ENCODE measurements around the gene RHOBTB1. TPM values are rescaled to one million over a fixed set of nuclear protein-coding genes. Genes with fewer than 3 reads are reported as not detected.

The RHOBTB1 gene
- total RNA-seq, 1 donor from 2014 or later = 23.2 TPM

DNA sequence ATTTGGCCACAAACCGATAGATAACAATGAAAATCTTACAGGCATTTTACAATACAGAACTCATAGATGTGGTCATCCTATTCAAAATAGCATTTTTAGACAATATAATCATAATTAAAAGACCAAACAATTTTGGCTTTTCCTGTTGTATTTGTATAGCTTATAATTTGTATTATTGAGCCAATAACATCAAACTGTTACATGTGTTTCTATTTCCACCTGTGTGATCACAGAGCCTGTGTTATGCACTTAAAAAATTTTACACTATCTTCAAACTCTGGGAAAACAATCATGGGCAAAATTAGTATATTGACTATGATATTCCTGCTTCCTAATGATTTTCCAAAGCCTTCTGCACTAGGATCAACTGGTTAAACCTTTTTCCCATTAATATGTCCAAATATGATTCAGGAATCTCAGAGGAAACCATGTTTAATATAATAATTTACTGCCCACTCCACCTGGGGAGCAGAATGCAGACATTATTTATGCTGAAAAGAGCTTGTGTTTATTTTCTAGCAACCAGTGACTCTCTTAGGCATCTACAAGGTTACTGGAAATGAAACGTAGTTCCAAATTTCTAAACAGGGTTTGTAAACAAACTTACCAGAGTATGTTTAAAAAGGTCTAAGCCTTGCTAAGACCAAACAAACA lies 1.7 kb downstream of the RHOBTB1 start:
- peak; percentile 25 for DNase-seq (ENCODE audit: low read depth)

DNA sequence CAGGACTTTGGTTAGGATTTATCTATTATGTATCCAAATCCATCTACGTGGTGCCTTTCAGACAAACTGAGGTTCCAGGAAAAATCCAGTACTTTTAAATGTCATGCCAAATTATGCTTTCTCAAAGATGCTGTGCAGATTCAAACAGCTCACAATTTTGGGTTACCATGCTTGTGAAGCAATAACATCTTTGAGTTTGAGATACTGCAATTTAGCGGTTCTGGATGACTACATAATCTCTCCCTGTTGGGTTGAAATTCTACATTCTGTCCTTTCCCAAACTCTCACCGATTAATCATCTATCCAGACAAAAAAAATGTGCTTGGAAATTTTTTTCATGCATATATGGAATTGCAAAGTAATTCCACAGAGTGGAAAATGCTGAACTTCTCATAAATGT lies 3.5 kb downstream of the RHOBTB1 start:
- DNase-seq (ENCODE audit: low read depth) = no peak

DNA sequence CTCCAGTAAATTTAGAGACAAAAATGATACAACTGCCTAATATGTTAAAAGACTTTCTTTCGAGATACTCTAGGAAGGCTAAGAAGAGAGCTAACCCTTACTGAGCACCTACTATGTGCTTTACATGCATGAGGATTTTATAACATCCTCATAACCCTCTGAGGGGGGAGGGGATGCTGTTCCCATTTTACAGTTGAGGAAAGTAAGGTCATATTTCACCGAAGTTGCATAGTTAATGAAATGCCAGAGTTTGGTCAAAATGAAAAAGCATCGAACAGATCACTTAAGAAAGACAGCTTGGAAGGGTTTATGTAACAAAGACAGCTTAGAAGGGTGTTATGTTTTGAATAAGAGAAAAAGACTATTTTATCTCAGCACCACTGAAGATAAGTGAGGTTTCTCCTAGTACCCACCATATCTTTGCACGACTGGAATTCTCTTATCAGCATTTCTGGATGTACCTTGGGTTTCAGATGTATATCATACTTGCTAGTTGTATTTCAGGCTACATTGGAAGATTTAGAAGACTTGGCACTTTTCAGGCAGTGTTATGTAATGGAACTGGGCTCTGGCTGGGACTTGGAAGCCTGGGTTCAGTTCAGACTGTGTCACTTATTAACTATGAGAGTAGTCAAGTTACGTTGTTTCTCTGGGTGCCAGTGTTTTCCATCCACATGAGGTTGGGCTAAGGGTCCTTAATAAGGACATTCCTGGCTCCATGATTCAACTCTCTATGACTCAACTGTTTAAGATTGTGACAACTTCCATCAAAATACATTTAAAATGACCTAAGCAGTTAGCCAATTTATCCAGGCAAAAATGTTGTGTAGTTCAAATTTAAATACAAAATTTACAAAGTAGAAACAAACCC lies 6.0 kb downstream of the RHOBTB1 start:
- DNase-seq (ENCODE audit: low read depth) = peak; percentile 96

DNA sequence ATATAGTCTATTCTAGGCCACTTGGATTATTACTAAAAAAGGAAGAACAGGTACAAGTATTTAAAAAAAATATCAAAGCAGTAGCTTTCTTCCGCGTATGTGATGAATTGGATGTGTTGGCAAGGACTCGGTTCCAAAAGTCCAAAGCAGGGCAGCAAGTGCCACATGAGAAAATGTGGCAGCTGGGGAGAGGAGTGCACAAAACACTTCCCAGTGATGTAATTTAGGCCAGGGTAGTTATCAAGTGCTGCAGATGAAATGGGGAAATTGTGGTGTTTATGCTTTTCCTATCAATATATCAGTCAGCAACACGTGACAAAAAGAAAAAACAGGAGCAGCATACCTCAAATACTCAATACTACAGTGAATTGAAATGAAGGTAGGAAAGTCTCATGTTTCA lies 7.0 kb downstream of the RHOBTB1 start:
- no peak for DNase-seq (ENCODE audit: low read depth)

DNA sequence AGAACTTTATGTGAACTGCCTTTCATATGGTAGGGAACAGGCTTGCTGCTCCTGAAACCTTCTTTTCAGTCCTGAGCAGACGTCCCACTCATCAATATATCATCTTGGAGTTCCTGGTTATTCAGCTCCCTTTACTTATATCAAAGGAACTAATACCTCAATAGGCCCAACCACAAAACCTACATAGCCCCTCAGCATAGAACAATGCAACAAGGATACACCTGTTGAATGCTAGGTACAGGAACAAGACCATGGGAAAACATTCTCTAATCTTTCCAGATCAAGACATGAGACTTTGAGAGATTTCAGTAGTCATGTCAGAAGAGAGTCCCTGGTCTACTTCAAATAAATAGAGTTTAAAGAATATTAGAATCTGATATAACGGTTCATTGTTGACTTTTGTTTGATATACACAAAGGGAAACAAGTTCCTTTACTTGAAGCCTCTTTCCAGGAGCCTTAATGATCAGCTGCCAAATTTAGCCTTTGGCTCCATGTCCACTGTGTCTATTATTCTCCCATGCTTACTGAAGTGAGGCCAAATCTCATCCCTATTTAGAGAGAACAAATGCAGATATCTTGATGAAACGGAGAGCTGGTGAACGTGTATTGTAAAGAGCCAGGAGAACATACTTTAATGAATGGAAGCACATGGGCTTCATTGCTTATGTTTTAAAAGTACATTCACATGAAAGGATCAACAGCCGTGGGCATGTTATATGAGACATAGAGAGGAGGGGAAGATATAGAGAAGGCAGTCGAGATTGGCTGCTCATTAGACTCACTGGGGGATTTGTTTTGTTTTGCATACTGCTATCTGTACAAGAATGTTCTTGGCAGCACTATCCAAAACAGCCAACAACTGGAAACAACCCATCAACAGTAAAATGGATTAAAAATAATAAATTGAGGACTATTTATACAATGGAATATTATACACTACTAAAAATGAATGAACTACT lies 9.5 kb downstream of the RHOBTB1 start:
- no peak for DNase-seq (ENCODE audit: low read depth)

DNA sequence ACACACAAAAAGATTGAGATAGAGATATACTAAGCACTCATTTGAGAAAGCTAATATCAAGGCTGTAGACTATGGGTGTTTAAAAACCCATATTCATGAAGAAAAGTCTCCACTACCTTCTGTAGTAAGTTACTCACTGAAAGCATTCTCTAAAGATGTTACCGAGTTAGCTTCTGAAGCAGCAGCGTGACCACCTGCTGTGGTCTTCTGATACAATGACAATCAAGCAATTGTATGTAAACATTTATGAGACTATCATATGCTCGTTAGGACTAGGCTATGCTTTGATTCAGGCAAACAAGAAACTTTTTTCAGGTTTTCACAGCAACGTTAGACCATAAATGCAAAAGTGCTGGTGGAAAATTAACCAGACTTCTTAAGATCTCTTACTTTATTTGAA lies 11.2 kb downstream of the RHOBTB1 start:
- no peak for DNase-seq (ENCODE audit: low read depth)

DNA sequence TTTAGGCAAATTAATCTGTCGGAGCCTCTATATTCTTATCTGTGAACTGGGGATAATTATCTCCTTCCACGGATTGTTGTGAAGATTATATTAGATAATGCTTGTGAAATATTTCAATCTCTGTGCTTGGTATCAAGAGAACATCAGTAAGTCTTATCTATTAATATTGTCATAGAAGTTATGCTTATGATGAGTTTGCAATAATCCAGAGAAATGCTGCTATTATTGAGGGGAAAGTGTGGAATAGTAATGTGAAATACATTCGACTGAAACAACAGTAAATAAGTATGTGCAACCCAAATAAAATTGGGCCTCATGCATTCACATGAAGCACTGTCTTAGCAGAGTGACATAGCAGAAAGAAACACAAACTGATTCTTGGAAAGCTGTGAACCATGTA lies 13.7 kb downstream of the RHOBTB1 start:
- DNase-seq (ENCODE audit: low read depth) = no peak

DNA sequence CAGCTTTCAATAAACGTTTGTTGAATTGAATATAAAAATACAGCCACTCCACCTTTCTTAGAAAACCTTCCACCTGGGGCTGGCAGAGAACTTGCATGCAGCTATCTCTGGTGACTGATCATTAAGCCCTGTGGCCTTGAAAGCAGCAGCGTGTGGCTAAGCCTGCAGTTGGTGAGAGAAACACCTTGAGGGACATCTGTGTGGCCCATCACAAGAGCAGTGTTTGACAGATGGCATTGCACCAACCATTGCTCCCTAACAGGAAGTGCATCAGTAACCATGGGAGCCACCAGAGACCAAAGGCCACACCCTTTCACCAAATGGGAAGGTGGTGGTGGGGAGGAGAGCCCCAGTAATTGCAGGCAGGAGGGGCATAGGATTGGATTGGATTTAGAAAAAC lies 22.4 kb downstream of the RHOBTB1 start:
- DNase-seq (ENCODE audit: low read depth) = no peak

DNA sequence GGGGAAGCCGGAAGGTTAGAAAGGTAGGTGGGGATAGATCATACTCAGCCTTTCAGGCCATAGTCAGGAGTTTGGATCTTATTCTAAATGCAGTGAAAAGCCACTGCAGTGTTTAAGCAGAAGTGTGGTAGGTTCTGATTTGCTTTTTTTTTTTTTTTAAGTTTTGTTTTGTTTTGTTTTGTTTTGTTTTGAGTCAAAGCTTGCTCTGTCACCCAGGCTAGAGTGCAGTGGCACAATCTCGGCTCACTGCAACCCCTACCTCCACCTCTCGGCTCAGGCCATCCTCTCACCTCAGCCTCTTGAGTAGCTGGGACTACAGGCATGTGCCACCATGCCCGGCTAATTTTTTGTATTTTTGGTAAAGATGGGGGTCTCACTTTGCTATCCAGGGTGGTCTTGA lies 23.5 kb downstream of the RHOBTB1 start:
- DNase-seq (ENCODE audit: low read depth) = no peak

DNA sequence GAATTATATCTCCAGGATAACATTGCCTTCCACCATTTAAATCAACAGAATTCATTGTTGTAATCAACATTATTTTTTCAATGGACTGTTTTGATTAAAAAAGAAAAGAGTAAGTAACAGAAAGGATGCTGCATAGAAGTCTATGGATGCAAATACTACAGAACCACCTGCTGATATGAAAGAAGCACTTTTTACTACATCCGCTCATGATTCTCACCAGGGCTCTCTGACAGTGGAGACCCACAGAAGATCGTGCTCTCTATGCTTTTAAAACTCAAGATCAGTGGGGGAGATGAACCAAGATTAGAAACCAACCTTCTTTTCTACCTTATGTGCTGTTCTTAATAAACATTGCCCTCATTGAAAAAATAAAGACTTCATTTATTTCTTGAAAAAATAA lies 24.4 kb downstream of the RHOBTB1 start:
- DNase-seq (ENCODE audit: low read depth) = no peak

DNA sequence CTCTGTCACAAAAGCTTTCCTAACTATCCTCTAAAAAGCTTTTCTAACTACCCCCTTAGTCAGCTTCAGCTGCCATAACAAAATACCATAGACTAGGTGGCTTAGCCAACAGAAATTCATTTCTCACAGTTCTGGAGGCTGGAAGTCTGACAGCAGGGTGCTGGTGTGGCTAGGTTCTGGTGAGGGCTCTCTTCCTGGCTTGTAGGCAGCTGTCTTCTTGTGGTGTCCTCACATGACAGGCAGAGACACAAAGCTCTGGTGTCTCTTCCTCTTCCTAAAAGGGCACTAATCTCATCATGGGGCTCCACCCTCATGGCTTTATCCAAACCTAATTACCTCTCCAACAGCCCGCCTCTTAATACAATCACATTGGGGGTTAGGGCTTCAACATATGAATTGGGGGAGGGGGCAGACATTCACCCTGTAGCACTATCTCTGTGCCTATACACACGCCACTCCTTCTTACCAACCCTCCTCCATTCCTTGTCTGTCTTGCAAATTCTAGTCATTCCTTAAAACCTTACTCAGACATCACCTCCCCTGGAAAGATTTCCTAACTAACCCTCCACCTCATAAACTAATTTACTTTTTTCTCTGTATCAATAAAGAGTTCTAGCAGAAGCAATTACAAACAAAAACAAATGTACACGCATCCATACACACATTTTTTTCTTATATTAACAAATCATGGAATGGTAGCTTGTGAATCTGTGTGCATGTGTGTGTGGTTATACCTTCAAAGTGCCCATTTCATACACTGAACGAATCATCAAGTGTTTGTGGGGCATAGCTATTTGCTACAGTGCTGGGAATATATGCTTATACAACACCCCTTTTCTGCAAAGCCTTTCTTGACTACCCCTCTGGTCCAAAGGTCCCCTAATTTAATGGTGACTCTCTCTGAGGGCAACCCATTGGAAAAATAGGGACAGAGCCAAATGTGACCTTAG lies 26.4 kb downstream of the RHOBTB1 start:
- DNase-seq (ENCODE audit: low read depth) = peak; percentile 26

DNA sequence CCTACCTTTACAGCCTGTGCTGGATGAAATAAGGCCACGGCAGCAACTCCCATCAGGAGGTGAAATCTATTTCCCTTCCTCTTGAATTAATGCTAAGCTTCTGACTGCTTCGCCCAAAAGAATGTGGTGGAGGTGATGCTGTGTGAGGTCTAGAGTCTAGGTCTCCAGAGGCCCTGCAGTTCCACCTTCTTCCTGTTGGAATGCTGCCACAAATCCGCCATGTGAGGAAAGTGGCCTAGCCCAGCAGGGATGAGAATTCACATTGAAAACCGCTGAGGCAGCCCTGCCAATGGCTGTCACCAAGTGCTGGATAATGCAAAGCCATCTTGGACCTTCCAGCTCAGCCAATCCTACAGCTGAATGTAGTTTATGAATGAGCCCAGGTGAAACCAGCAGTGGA lies 28.0 kb downstream of the RHOBTB1 start:
- DNase-seq (ENCODE audit: low read depth) = no peak

DNA sequence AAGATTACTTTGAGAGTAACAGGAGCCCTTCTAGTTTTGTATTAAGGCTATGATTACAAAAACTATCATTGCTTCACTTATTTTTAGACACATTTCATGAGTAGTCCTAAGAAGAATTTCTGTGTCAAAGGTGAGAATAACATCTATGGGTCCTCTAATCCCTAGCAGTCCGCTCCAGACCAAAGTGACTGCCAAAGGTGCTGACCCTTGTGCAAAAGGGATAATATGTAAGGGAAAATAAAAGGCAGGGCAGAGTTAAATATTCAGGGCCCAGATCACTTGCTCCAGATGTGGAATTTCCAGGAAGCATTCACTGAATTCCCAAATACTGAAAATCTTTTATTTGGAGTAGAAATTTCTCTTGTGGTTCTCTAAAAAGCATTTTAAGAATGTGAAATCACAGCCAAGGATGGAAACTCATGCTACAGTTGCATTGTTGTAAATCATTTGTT lies 29.3 kb downstream of the RHOBTB1 start:
- peak; percentile 81 for DNase-seq (ENCODE audit: low read depth)

DNA sequence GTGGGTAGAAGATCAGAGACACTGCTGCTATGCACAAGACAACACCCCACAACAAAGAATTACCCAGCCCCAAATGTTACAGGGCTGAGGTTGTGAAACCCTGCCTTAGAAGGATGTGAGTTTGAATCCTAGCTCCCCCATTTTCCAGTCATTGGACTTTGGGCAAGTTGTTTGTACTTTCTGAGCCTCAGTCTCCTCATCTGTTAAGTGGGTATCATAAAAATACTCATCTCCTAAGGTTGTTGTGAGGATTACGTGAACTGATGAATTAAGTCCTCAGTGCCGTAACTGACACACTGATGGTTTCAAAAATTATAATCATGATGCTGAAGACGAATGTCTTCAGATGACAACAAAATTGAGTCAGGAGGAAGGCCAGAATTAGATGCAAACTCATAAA lies 30.3 kb downstream of the RHOBTB1 start:
- DNase-seq (ENCODE audit: low read depth) = no peak

DNA sequence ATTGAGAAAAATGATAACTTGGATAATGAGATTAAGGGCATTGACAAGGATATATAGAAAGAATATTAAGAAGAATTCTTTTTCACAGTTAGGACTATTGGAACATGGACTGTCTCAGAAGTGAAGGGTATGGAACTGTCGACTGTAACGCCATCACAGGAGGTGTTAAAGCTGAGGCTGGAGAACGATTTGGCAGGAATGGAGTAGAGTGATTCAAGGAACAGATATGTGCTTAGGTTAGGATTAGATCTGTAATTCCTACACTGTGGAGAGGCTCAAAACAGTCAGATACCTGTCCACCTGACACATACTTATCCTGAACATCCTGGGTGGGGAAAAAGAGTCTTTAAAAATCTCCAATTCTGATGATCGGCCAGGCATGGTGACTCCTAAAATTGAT lies 30.9 kb downstream of the RHOBTB1 start:
- no peak for DNase-seq (ENCODE audit: low read depth)

DNA sequence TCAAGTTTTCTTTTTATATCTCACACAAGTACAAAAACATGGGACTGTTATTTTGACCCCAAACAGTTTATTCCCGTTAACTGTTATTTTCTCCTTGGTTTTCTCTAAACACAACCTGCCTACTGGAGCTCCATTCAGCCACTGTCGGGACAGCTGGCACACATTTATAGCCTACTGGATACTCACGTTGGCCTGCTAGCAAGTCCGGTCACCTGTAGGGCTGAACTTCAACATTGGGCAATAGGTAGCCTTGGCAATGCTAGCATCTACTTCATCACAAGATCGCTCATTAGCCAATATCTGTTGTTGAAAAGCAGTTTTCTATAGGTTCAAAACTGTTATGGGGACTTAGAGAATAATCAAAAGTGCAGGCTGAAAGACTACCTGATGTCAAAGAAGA lies 32.3 kb downstream of the RHOBTB1 start:
- DNase-seq (ENCODE audit: low read depth) = no peak

DNA sequence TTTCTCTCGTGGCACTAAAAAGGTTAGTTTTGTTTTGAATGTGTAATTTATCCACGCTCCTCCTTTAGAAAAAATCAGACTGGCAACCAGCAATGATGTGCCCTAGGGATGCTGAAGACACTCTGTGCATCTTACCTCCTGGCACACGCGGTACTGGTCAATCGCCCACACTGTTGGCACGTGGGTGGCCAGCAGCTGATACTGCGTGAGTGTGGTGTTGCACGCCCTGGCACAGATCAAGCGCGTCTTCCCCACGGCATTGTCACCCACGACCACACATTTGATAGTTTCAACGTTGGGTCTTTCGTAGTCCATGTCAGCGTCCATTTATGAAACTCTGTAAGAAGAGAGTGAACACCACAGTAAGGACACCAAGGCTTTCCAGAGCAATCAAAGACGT lies 32.8 kb downstream of the RHOBTB1 start:
- no peak for DNase-seq (ENCODE audit: low read depth)

DNA sequence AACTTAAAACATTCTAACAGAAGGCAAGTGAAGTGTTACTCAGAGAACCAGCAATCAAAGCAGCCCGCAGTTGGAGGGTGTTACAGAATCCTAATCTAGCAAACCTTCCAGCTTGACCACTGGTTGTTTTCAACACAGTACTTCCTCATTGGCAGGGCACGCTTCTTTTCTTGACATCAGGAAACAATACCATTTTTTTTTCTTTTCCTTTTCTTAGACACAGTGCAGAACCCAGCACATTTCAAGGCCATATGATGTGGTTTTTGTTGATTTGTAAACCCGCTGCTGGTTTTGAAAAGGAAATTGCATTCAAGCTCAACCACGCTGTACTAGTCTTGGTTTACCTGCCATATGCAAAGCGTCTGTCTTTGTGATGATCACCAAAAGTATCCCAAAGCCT lies 33.4 kb downstream of the RHOBTB1 start:
- no peak for DNase-seq (ENCODE audit: low read depth)

DNA sequence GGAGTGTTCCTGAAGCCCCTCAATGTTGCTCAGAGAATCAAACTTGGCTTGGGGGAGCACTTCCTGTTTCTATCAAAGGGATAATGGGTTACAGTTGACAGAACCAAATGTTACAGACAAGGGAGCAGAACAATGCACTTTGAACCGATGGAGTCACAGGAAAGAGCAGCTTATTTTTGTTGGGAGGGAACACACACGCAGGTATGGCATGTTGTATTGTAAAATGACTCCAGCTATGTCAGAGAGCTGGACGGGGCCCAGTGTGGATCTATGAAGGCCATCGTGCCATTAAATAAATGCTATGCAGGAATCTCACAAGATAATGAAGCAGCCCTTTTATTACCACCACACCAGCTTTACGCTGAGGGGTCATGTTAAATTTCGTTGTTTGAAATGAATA lies 35.1 kb downstream of the RHOBTB1 start:
- peak; percentile 31 for DNase-seq (ENCODE audit: low read depth)

DNA sequence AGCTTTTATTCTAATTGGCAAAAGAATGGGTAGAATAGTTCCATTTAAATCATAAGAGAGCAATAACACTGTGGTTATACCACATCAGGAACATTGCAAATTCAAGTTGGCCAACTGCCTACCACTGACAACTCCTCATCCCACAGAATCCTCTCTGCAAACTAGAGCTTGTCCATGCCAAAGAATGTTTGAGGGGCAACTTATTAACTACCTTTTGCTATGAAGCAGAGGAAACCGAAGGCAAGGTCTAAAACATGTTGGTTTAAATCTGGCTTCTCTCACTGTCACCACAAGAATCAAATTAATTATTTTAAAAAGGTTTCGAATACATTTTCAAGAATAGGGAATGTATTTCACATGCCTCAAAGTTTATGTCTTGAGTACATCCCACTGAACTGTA lies 36.0 kb downstream of the RHOBTB1 start:
- peak; percentile 82 for DNase-seq (ENCODE audit: low read depth)

DNA sequence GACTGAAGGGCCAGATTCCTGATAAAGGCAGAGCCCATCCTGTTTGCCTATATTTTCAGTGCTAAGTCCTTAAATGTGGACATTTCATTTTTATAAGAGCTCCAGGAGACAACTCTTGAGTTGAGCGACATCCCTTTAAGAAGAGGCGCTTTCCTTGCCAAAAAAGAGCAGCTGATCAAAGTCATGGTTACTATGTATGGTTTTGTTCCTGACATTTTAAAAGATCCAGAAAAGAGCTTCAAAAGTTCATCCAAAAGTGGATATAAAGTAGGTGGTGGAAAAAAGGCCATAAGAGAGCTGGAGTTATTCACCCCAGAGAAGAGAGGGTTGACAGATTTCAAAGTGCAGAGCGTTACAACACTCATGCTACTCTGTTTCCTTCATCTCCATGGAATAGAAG lies 36.7 kb downstream of the RHOBTB1 start:
- DNase-seq (ENCODE audit: low read depth) = no peak

All from renal cortical epithelial cell (primary cell).